ENCODE data around the gene ATXN10.
A peak's percentile ranks its signal among the peaks of the same experiment; 100 is the strongest.

The ATXN10 gene

DNA sequence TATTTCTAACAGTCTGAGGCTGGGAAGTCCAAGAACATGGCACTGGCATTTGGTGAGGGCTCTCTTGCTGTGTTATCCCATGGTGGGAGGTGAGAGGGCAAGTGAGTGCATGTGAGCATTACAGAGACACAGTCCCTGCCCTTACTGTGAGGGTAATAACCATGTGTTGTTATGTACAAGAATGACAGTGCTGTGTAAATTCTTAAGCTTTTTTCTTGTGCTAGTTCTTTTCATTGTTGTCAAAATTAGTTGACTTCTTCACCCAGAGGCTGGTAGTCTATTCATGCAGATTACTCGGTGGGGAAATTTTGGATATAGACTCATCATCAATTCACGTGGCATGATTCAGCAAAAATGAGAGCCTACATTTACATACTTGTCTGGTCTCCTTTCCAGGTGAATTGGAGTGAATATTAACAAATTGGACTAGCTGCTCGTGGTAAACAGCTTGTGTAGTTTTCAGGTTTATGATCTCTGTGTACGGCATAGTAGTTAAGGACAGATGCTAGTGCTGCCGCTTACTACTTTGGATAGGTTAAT is 49.3 kb downstream of the ATXN10 start:
- H3K4me3 ChIP-seq (ENCODE audit: low read depth in 1 of 5, low read length in 5 of 5): no peak overlapping the region
- H3K27ac ChIP-seq (ENCODE audit: low read depth, low read length): no peak overlapping the region
- H3K9me3 ChIP-seq (ENCODE audit: control insufficient read depth in 5 of 5, low read length in 5 of 5): no peaks in the 10 kb centered on the region
- no peaks in the 10 kb centered on the region for H3K27me3 ChIP-seq (ENCODE audit: control insufficient read depth in 5 of 5, insufficient read depth in 4 of 5, low read length in 5 of 5)
- peaks cover 12 to 36% (median 16%) of the 10 kb centered on the region in 5 donors for H3K36me3 ChIP-seq (ENCODE audit: control insufficient read depth in 5 of 5, insufficient read depth in 5 of 5, low read length in 5 of 5)
- no peak overlapping the region for H3K9ac ChIP-seq (ENCODE audit: low read length in 5 of 5)
- H3K4me1 ChIP-seq (ENCODE audit: control insufficient read depth in 5 of 5, insufficient read depth in 5 of 5, low read length in 5 of 5): peaks cover 0 to 1% (median 0%) of the 10 kb centered on the region in 5 donors

DNA sequence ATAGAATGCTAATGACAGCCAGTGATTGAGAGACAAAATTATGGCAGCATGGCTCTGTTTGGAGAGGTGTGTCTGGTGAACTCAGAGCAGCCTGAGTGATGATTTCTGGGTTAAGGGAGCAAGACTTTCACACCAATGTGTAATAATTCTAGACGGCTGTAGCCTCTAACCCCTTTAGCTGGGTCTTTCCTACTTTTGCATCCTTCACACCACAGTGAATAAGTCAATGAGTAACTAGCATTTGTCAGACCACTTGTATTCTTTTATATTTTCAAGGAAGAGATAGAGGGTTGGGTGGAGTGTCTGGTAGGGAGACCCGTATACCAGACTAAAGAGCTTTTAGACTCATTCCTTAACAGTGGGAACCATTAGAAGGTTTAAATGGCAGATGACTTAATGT is 50.4 kb downstream of the ATXN10 start:
- Histone ChIP-seq H3K4me1 (ENCODE audit: control insufficient read depth in 5 of 5, insufficient read depth in 5 of 5, low read length in 5 of 5) (peaks cover 0 to 10% (median 0%) of the 10 kb centered on the region in 5 donors), H3K36me3 (ENCODE audit: control insufficient read depth in 5 of 5, insufficient read depth in 5 of 5, low read length in 5 of 5) (peaks cover 12 to 36% (median 16%) of the 10 kb centered on the region in 5 donors), H3K27me3 (ENCODE audit: control insufficient read depth in 5 of 5, insufficient read depth in 4 of 5, low read length in 5 of 5) (no peaks in the 10 kb centered on the region), H3K9ac (ENCODE audit: low read length in 5 of 5) (no peak overlapping the region), H3K27ac (ENCODE audit: low read depth, low read length) (no peak overlapping the region), H3K4me3 (ENCODE audit: low read depth in 1 of 5, low read length in 5 of 5) (no peak overlapping the region), H3K9me3 (ENCODE audit: control insufficient read depth in 5 of 5, low read length in 5 of 5) (no peaks in the 10 kb centered on the region)

DNA sequence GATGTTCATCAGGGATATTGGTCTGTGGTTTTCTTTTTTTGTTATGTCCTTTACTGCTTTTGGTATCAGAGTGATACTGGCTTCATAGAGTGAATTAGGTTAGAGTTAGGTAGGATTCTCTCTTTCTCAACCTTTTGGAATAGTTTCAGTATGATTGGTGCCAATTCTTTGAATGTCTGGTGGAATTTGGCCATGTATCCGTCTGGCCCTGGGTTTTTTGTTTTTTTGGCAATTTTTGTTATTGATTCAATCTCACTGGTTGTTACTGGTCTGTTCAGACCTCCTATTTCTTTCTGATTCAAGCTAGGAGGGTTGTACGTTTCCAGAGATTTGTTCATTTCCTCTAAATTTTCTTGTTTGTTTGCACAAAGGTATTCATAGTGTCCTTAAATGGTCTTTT is 54.4 kb downstream of the ATXN10 start:
- no peak overlapping the region for H3K27ac ChIP-seq (ENCODE audit: low read depth, low read length)

DNA sequence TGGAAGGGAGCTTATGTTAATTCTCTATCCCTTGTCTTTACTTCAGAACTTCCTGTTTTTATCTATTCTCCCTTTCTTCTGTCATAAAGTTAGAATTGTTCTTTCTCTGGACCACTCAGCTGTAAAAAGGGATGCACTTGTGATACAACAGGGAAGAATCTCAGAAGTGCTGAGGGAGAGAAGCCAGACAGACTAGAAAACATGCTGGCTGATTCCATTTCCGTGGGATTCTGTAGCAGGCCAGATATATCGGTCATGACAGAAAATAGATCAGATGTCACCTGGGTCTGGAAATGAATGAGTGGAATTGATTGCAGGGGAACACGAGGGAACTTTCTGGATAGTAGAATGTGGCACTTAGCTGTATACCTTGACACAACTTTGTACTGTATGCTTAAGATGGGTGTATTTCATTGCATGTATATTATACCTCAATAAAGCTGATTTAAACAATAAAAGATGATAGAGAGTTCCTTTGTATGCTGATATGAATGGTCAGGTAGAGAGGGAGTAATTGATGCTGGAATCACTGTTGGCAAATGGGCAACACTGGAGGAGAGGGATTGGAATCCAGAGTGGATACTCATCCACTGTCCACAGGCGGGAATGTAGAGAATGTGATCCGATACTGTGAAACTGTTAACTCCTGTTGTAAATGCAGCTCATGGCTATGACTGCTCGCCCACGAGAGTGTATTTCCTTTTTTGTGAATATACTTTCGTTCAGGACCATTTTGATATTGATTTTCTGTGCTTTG is 59.6 kb downstream of the ATXN10 start:
- Histone ChIP-seq H3K27me3 (ENCODE audit: control insufficient read depth in 5 of 5, insufficient read depth in 4 of 5, low read length in 5 of 5) (no peaks in the 10 kb centered on the region), H3K9me3 (ENCODE audit: control insufficient read depth in 5 of 5, low read length in 5 of 5) (no peaks in the 10 kb centered on the region), H3K4me1 (ENCODE audit: control insufficient read depth in 5 of 5, insufficient read depth in 5 of 5, low read length in 5 of 5) (peaks cover 0 to 9% (median 0%) of the 10 kb centered on the region in 5 donors), H3K36me3 (ENCODE audit: control insufficient read depth in 5 of 5, insufficient read depth in 5 of 5, low read length in 5 of 5) (peaks cover 4 to 22% (median 18%) of the 10 kb centered on the region in 5 donors), H3K9ac (ENCODE audit: low read length in 5 of 5) (no peak overlapping the region), H3K4me3 (ENCODE audit: low read depth in 1 of 5, low read length in 5 of 5) (no peak overlapping the region), H3K27ac (ENCODE audit: low read depth, low read length) (no peak overlapping the region)

More for the DNA sequence above, 54.4 kb downstream of the ATXN10 start:
- peaks cover 4 to 29% (median 19%) of the 10 kb centered on the region in 5 donors for H3K36me3 ChIP-seq (ENCODE audit: control insufficient read depth in 5 of 5, insufficient read depth in 5 of 5, low read length in 5 of 5)
- peaks cover 0 to 10% (median 0%) of the 10 kb centered on the region in 5 donors for H3K4me1 ChIP-seq (ENCODE audit: control insufficient read depth in 5 of 5, insufficient read depth in 5 of 5, low read length in 5 of 5)
- H3K9me3 ChIP-seq (ENCODE audit: control insufficient read depth in 5 of 5, low read length in 5 of 5): no peaks in the 10 kb centered on the region
- H3K9ac ChIP-seq (ENCODE audit: low read length in 5 of 5): no peak overlapping the region
- no peak overlapping the region for H3K4me3 ChIP-seq (ENCODE audit: low read depth in 1 of 5, low read length in 5 of 5)
- no peaks in the 10 kb centered on the region for H3K27me3 ChIP-seq (ENCODE audit: control insufficient read depth in 5 of 5, insufficient read depth in 4 of 5, low read length in 5 of 5)

DNA sequence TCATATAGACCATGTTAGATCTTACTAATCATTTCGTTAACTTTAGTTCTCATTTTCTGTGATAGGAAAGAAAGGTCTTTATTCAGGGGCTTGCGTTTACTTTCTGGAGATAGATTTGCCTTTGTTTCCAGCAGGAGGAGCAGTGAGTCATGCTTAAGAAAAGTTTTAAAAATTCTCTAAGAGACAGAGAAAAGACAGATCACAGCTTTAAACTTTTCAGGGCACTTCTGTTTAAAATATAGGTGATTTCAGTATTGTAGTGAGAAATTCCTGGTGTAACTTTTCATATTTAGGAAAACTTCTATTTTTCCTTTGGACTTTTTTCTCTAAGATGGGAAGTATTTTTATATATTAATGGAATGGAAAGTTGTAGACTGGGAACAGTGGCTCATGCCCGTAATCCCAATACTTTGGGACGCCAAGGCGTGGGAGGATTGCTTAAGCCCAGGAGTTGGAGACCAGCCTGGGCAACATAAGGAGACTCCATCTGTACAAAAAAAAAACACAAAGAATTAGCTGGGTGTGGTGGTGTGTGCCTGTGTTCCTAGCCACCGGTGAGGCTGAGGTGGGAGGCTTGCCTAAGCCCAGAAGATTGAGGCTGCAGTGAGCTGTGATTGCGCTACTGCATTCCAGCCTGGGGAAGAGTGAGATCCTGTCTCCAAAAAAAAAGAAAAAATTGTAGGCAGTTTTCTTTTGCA is 60.3 kb downstream of the ATXN10 start:
- no peak overlapping the region for H3K9ac ChIP-seq (ENCODE audit: low read length in 5 of 5)
- no peaks in the 10 kb centered on the region for H3K27me3 ChIP-seq (ENCODE audit: control insufficient read depth in 5 of 5, insufficient read depth in 4 of 5, low read length in 5 of 5)
- no peak overlapping the region for H3K27ac ChIP-seq (ENCODE audit: low read depth, low read length)
- H3K36me3 ChIP-seq (ENCODE audit: control insufficient read depth in 5 of 5, insufficient read depth in 5 of 5, low read length in 5 of 5): peaks cover 10 to 25% (median 18%) of the 10 kb centered on the region in 5 donors
- H3K4me3 ChIP-seq (ENCODE audit: low read depth in 1 of 5, low read length in 5 of 5): no peak overlapping the region
- H3K4me1 ChIP-seq (ENCODE audit: control insufficient read depth in 5 of 5, insufficient read depth in 5 of 5, low read length in 5 of 5): peaks cover 0 to 3% (median 0%) of the 10 kb centered on the region in 5 donors
- no peaks in the 10 kb centered on the region for H3K9me3 ChIP-seq (ENCODE audit: control insufficient read depth in 5 of 5, low read length in 5 of 5)

DNA sequence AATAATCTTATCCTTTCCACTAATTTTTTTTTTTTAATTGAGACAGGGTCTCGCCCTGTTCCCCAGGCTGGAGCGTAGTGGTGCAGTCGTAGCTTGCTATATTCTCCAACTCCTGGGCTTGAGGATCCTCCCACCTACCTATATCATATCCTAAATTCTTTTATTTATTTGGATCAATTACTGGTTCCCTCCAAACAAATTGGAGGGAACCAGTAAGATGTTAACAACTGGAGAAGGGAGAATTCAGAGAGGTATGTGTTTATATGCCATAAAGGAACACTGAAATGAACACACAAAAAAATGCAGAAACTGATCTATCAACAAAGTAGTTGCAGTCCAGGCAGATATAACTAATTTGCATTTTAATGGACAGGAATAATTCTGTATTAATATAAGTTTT is 63.6 kb downstream of the ATXN10 start:
- Histone ChIP-seq H3K27me3 (ENCODE audit: control insufficient read depth in 5 of 5, insufficient read depth in 4 of 5, low read length in 5 of 5) (no peaks in the 10 kb centered on the region), H3K9me3 (ENCODE audit: control insufficient read depth in 5 of 5, low read length in 5 of 5) (no peaks in the 10 kb centered on the region), H3K4me1 (ENCODE audit: control insufficient read depth in 5 of 5, insufficient read depth in 5 of 5, low read length in 5 of 5) (peaks cover 0 to 3% (median 0%) of the 10 kb centered on the region in 5 donors), H3K4me3 (ENCODE audit: low read depth in 1 of 5, low read length in 5 of 5) (no peak overlapping the region), H3K36me3 (ENCODE audit: control insufficient read depth in 5 of 5, insufficient read depth in 5 of 5, low read length in 5 of 5) (peaks cover 18 to 34% (median 24%) of the 10 kb centered on the region in 5 donors), H3K9ac (ENCODE audit: low read length in 5 of 5) (no peak overlapping the region), H3K27ac (ENCODE audit: low read depth, low read length) (no peak overlapping the region)

DNA sequence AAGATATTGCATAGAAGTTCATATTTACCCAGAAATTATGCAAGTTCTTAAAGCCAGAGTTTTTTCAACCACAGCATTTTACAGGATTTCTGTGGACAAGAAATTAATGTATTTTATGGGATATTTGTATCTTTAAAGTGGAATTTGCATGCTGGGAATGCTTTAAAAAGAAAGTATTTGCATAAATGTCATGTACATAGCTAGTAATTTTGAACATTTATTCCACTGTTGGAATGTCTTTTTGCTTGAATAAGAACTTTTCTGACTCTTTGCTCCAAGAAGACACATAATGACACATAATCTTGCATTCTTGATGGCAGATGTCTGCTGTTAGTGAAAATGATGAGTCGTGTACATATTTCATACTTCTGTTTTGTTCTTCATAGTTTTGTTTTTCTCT is 66.6 kb downstream of the ATXN10 start:
- Histone ChIP-seq H3K4me3 (ENCODE audit: low read depth in 1 of 5, low read length in 5 of 5) (no peak overlapping the region), H3K27ac (ENCODE audit: low read depth, low read length) (no peak overlapping the region), H3K27me3 (ENCODE audit: control insufficient read depth in 5 of 5, insufficient read depth in 4 of 5, low read length in 5 of 5) (no peaks in the 10 kb centered on the region), H3K4me1 (ENCODE audit: control insufficient read depth in 5 of 5, insufficient read depth in 5 of 5, low read length in 5 of 5) (peaks cover under 1 to 11% (median 9%) of the 10 kb centered on the region in 5 donors), H3K9me3 (ENCODE audit: control insufficient read depth in 5 of 5, low read length in 5 of 5) (no peaks in the 10 kb centered on the region), H3K9ac (ENCODE audit: low read length in 5 of 5) (no peak overlapping the region), H3K36me3 (ENCODE audit: control insufficient read depth in 5 of 5, insufficient read depth in 5 of 5, low read length in 5 of 5) (peaks cover 30 to 39% (median 35%) of the 10 kb centered on the region in 5 donors)

DNA sequence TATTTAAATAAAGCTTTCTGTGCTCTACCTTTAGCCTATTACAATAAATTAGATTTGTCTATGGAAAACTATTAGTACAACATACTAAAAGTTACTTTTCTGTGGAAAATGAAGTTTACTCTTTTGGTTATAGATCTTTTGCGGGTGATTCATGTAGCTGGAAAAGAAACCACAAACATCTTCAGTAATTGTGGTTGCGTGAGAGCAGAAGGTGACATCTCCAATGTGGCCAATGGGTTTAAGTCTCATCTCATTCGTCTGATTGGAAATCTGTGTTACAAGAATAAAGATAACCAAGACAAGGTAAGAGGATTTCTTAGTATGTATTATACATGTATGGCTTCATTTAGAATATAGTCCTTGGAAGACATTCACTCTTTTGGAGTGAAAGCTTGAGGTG is 68.6 kb downstream of the ATXN10 start:
- Histone ChIP-seq H3K9ac (ENCODE audit: low read length in 5 of 5) (no peak overlapping the region), H3K4me1 (ENCODE audit: control insufficient read depth in 5 of 5, insufficient read depth in 5 of 5, low read length in 5 of 5) (peaks cover 5 to 21% (median 17%) of the 10 kb centered on the region in 5 donors), H3K9me3 (ENCODE audit: control insufficient read depth in 5 of 5, low read length in 5 of 5) (no peaks in the 10 kb centered on the region), H3K4me3 (ENCODE audit: low read depth in 1 of 5, low read length in 5 of 5) (no peak overlapping the region), H3K36me3 (ENCODE audit: control insufficient read depth in 5 of 5, insufficient read depth in 5 of 5, low read length in 5 of 5) (peaks cover 31 to 39% (median 36%) of the 10 kb centered on the region in 5 donors), H3K27me3 (ENCODE audit: control insufficient read depth in 5 of 5, insufficient read depth in 4 of 5, low read length in 5 of 5) (no peaks in the 10 kb centered on the region), H3K27ac (ENCODE audit: low read depth, low read length) (no peak overlapping the region)

DNA sequence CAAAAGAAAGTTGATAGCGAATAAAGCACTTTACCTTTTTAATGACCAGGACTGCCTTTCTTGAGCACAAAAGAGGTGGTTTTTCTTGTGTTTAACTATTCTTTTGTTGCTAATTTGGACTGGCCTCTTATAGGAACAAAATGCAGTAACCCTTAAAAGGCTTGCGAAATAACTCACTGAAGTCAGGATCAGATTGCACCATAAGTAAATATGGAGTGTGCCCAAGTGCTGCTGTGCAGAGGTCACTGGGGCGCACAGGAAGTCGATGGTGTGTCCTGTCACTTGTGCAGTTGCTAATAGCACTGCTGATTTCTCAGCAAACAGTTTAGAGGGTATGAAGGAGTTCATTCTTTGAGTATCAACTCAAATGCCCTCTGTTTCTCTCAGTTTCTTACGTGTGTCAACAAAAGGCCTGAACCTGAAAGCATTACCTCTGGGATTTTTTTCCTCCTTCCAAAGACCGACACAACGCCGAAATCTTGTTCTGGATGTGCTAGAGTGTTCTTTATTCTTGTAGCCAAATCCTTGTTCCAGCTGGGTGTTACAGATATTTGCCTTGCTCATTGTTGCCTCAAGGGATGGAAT is 71.3 kb downstream of the ATXN10 start:
- Histone ChIP-seq H3K4me3 (ENCODE audit: low read depth in 1 of 5, low read length in 5 of 5) (peak overlapping the region in 2 of 5 donors; percentile 2 to 18), H3K4me1 (ENCODE audit: control insufficient read depth in 5 of 5, insufficient read depth in 5 of 5, low read length in 5 of 5) (peaks cover 5 to 21% (median 17%) of the 10 kb centered on the region in 5 donors), H3K27ac (ENCODE audit: low read depth, low read length) (peak overlapping the region; percentile 43), H3K36me3 (ENCODE audit: control insufficient read depth in 5 of 5, insufficient read depth in 5 of 5, low read length in 5 of 5) (peaks cover 30 to 34% (median 34%) of the 10 kb centered on the region in 5 donors), H3K9me3 (ENCODE audit: control insufficient read depth in 5 of 5, low read length in 5 of 5) (no peaks in the 10 kb centered on the region), H3K27me3 (ENCODE audit: control insufficient read depth in 5 of 5, insufficient read depth in 4 of 5, low read length in 5 of 5) (no peaks in the 10 kb centered on the region), H3K9ac (ENCODE audit: low read length in 5 of 5) (peak overlapping the region in 1 of 5 donors; percentile 4)
